HK-2 (cell line): ENCODE measurements around the gene MEGF10.
A peak's percentile ranks its signal among the peaks of the same experiment; 100 is the strongest.

Experiments used
- DNase-seq: peaks from one replicate; pipeline ENCODE4 v3.0.0-alpha.2; 2018; ENCODE audit not compliant: unreplicated experiment

MEGF10 gene

GRCh38 chr5:127440831-127441230 is 150.2 kb downstream of the MEGF10 start:
- DNase-seq: peak; percentile 28

GRCh38 chr5:127441799-127442484 is 151.3 kb downstream of the MEGF10 start:
- DNase-seq: no peak

DNA sequence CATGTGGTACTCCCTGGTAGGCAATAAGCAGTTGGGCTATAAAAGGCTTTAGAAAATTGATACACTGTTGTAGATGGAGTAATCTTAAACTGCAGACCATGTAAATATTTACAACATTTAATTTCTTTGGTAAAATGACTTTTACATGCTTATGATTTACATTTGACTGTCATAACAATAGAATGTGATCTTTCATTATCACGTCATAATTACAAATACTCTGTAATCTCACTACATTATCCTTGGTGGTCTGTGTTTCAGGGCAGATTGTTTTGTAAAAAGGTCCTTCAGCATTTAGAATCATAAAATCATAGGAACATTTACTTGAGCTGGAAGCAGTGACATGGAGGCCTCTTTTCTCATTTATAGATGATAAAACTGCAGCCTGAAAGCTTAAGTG is 153.6 kb downstream of the MEGF10 start:
- DNase-seq: no peak

DNA sequence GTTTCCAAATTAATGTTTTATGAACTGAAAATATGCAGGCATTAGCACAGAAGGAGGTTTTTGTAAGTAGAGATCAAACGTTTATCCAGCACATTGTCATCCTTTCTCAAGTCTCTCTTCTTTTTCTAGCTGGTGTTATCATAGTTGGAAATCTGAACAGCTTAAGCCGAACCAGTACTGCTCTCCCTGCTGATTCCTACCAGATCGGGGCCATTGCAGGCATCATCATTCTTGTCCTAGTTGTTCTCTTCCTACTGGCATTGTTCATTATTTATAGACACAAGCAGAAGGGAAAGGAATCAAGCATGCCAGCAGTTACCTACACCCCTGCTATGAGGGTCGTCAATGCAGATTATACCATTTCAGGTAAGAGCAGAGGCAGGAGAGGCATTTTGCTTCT is 154.7 kb downstream of the MEGF10 start:
- DNase-seq: no peak

DNA sequence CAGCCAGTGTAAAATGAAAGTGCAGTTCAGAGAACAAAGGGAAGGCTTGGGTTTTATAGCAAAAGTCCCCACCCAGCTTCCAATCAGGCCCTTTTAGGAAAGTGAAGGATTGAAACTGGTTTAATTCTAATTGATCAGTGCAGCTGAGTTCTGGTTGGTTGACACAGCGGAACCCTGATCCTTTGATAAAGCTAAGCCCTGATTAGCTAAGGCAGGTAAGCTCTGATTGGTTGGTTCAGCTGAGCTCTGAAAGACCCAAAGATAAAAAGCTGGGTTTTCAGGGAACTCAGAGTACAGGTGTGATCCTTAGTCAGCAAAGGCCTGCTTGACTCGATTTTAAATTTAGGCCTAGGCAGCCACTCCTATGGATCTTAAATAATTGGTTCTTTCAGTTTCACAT is 156.0 kb downstream of the MEGF10 start:
- DNase-seq: no peak

DNA sequence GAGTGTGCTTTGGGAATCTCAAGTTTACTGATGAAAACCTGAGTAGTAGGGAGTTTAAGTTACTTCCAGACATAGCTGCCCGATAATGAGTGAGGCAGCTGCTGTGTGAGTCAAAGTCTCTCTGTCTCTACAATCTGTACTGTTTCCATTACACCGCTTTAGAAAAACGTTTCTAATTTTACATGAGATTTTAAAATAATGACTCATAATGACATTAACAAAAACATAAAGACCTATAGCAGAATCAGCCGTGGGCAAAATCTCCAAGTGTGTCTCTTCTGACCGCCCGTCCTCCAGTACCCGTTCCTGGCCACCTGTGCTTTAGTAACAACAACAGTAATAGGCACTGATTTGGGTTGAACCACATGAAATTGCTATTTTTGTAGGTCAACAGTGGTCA is 157.2 kb downstream of the MEGF10 start:
- DNase-seq: no peak

DNA sequence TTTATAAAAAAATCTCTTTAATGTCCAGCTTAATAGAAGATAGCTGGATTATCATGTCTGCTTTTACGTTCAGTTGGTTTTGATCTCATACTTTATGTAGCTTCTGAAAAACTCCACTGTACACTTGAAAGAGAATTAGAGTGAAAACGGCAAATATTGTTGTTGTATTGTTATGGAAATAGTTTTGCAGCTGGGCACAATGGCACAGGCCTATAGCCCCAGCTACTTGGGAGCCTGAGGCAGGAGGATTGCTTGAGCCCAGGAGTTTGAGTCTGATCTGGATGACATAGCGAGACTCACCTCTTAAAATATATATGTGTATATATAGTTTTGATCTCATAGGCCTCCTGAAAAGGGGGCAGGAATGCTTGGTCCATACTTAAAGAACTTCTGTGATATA is 159.4 kb downstream of the MEGF10 start:
- no peak for DNase-seq

- DNase-seq: no peak
Measured at GRCh38 chr5:127451096-127451495, 160.5 kb downstream of the MEGF10 start.

DNA sequence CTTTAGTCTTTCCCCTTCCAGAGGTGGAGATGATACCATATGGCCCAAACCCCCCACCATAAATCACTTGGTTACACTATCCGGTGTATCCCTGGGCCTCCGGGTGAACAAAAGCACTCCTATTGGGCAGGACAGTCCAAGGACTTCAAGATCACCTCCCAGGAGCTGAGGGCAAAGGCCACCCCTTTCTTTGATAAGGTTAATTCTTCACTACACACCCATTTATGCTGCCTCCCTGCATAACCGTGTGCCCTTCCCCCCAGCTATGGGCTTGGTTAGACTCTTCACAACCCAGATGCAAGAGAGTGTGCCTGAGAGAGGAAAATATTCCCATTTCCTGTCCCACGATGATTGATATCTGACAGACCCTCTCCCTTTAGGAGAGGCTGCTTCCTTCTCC is 162.0 kb downstream of the MEGF10 start:
- no peak for DNase-seq

GRCh38 chr5:127471211-127471610 is 180.6 kb downstream of the MEGF10 start:
- no peak for DNase-seq

- DNase-seq: no peak
Measured at GRCh38 chr5:127472700-127473099, 182.1 kb downstream of the MEGF10 start.

DNA sequence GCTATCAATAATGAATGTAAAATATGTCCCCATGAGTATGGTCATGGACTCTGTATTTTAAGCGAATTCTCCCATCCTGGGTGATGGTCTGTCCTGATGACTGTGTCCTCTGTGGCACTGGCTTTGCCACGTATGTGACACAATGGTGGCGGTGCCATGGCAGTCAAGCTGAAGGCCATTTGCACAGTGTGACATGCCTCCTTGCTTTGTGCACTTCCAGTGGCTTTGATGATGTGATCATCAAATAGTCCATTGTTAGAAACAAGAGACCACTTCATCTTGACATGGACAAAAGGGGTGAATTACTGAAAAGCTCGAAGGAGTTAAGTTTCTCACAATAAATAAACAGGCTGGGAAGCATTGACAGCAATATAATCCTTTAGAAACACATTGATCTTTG is 195.9 kb downstream of the MEGF10 start:
- no peak for DNase-seq

GRCh38 chr5:127492854-127493738 is 202.5 kb downstream of the MEGF10 start:
- no peak for DNase-seq

DNA sequence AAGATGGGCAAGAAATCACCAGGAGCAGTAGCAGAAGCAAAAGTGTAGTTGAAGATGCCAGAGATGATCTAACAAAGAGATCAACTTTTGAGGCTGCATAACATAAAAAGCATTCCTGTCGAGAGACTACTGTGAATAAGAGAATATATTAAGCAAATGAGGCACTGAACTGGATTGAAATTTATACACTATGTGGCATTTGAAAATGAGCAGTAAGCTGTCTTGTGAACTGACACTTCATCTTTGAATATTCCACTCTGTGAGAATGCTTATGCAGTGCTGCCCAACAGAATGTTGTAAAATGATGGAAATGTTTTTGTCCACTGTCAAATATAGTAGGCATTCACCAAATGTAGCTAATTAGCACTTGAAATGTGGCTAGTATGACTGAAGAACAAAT is 208.0 kb downstream of the MEGF10 start:
- no peak for DNase-seq

DNA sequence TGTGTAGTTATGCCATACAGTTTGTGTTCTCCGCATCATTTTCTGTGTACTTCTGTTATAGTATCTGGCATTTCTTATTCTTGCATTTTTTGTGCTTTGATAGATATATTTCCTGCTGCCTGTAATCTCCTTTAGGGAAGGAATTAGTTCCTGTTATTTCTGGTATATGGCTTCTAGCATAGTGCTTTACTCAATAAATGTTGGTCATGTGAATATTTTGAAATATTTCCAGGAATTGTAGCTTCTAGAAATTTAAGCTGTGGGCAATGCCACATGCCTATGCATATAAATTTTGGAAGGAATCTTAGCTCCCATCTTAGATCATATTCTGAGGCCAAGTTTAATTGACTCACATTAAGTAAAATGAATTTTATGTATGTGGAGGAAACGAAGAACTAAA is 215.3 kb downstream of the MEGF10 start:
- DNase-seq: no peak

- no peak for DNase-seq
Measured at GRCh38 chr5:127506616-127507015, 216.0 kb downstream of the MEGF10 start.

GRCh38 chr5:127508644-127509373 is 218.2 kb downstream of the MEGF10 start:
- no peak for DNase-seq
